Lung (tissue), 16 donors: Measurements from ENCODE around the gene TEX48. TPM values are rescaled to one million over a fixed set of nuclear protein-coding genes. Genes with fewer than 3 reads are reported as not detected.

Experiments used
- ATAC-seq: fragments of 200-7000 bp; cut with Tn5 transposase; one replicate; pipeline ENCODE4 v1.9.1; 2020; ENCODE audit warnings: moderate number of reproducible peaks; ENCODE audit not compliant: insufficient read depth, low FRiP score
- DNase-seq, 3 donors: peaks; one replicate each; pipeline ENCODE4 v3.0.0-alpha.2; 2013 to 2017
- H3K27ac ChIP-seq, 2 donors: one replicate each; pipeline ENCODE4 v1.5.1; 2013; ENCODE audit warnings: mild to moderate bottlenecking in 2 of 2, moderate library complexity in 2 of 2, control low read depth in 1 of 2, inconsistent platforms in 1 of 2, low read depth in 1 of 2, low read length in 1 of 2
- H3K27me3 ChIP-seq, 3 donors: one replicate each; pipeline ENCODE4 v1.5.1; 2013; ENCODE audit warnings: low read length in 2 of 3; ENCODE audit not compliant: control insufficient read depth in 3 of 3, insufficient read depth in 3 of 3
- H3K36me3 ChIP-seq, 4 donors: one replicate each; pipeline ENCODE4 v1.5.1; 2013; ENCODE audit warnings: low read length in 4 of 4, mild to moderate bottlenecking in 1 of 4, moderate library complexity in 1 of 4; ENCODE audit not compliant: control insufficient read depth in 4 of 4, insufficient read depth in 4 of 4
- H3K4me1 ChIP-seq, 5 donors: one replicate each; pipeline ENCODE4 v1.5.1; 2013; ENCODE audit warnings: low read length in 5 of 5, mild to moderate bottlenecking in 2 of 5, moderate library complexity in 1 of 5; ENCODE audit not compliant: control insufficient read depth in 5 of 5, insufficient read depth in 5 of 5
- H3K4me3 ChIP-seq: one replicate; pipeline ENCODE4 v1.5.1; 2013; ENCODE audit warnings: mild to moderate bottlenecking, control low read depth, moderate library complexity
- H3K9ac ChIP-seq, 2 donors: one replicate each; pipeline ENCODE4 v1.5.1; 2013; ENCODE audit warnings: low read length in 2 of 2, control low read depth in 1 of 2; ENCODE audit not compliant: insufficient read depth in 1 of 2
- H3K9me3 ChIP-seq, 4 donors: one replicate each; pipeline ENCODE4 v1.5.1; 2013; ENCODE audit warnings: low read length in 3 of 4, mild to moderate bottlenecking in 1 of 4, moderate library complexity in 1 of 4; ENCODE audit not compliant: control insufficient read depth in 4 of 4, insufficient read depth in 3 of 4
- WGBS, 2 donors: extraction: QIAGEN DNeasy Blood & Tissue Kit; methylation state at CpG; one replicate each; pipeline ENCODE4 v1.1.7; 2013; 5-methylcytosine and 5-hydroxymethylcytosine counted together
- long read RNA-seq, 5 donors: transcript quantifications; one replicate each; lab custom pipeline, GENCODE V29; 2026
- polyA plus RNA-seq, 2 donors: library from polyadenylated mRNA; stranded (reverse); fragments of 200-250 nt; gene quantifications; one replicate each; pipeline ENCODE4 v1.2.1, GENCODE V29; 2013
- total RNA-seq, 2 donors: library from RNA; depleted of rRNA in 1 of 2; stranded (reverse); fragments of >200 nt in 1 of 2; gene quantifications; one replicate each; pipeline ENCODE4 v1.2.1, GENCODE V29; 2014 to 2021
- TF ChIP-seq, protein P1 (sequence below): IDR thresholded peaks from 2 replicates; pipeline ENCODE4 v1.5.1; 2012; ENCODE audit warnings: mild to moderate bottlenecking; ENCODE audit errors: control extremely low read depth, extremely low read depth
- donor health status: control.
- donor health status: control.
- donor health status: Bipolar disorder and iron deficiency.
- donor health status: healthy.
- donor health status: DM: yes; HTN: yes; CAD: no.

The TEX48 gene
- total RNA-seq = not detected
- polyA plus RNA-seq = not detected
- long read RNA-seq, donor 1 = 0 reads
- long read RNA-seq, donor 2 = 0 reads
- long read RNA-seq, donor 3 = 0 reads
- long read RNA-seq, donor 4 = 0 reads
- long read RNA-seq, donor 5 = 0 reads

GRCh38 chr9:114681594-114682332, at the start of gene TEX48:
TSS of gene TEX48 (minus strand) at chr9:114682192. CDS start at chr9:114671723, 10,469 bp downstream.
- DNase-seq (peak; percentile 48 to 76 (median 71)), ATAC-seq (peak; percentile 82)
- 56 to 59% methylated on average over 8 of the region's 8 CpGs for WGBS, 2 donors
- no peaks in the 10 kb centered on the region for H3K9me3 ChIP-seq
- no peak within 1 kb of the TSS for H3K27ac ChIP-seq
- H3K27me3 ChIP-seq = no peaks in the 10 kb centered on the region
- TF ChIP-seq, protein P1, sequence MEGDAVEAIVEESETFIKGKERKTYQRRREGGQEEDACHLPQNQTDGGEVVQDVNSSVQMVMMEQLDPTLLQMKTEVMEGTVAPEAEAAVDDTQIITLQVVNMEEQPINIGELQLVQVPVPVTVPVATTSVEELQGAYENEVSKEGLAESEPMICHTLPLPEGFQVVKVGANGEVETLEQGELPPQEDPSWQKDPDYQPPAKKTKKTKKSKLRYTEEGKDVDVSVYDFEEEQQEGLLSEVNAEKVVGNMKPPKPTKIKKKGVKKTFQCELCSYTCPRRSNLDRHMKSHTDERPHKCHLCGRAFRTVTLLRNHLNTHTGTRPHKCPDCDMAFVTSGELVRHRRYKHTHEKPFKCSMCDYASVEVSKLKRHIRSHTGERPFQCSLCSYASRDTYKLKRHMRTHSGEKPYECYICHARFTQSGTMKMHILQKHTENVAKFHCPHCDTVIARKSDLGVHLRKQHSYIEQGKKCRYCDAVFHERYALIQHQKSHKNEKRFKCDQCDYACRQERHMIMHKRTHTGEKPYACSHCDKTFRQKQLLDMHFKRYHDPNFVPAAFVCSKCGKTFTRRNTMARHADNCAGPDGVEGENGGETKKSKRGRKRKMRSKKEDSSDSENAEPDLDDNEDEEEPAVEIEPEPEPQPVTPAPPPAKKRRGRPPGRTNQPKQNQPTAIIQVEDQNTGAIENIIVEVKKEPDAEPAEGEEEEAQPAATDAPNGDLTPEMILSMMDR = peak; percentile 58
- no peak within 1 kb of the TSS for H3K4me3 ChIP-seq
- H3K4me1 ChIP-seq = peaks cover 0 to 8% (median 0%) of the 10 kb centered on the region in 5 donors
- H3K36me3 ChIP-seq = no peaks in the 10 kb centered on the region
- no peak within 1 kb of the TSS for H3K9ac ChIP-seq

DNA sequence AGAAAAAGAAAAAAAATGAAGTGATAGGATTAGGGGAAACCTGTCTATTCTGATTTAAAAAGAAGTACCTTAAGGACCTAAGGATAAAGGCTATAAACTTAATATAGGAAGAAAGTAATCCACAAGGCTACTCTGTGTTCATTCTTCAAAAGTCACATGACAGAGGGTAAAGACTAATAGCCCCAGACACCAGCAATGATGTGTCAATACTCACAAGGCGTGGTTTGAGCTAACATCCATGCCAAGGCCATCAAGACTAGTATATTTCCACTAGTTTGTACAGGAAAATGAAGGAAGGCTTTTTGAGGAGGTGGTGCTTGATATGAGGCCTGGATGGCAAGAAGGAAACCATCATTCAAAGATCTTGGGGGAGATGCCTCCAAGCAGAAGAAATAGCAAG, 49.7 kb upstream of the TEX48 start:
- H3K27ac ChIP-seq = no peak overlapping the region
- no peak overlapping the region for H3K4me3 ChIP-seq
- DNase-seq (no peak), ATAC-seq (no peak)
- no peaks in the 10 kb centered on the region for H3K36me3 ChIP-seq
- H3K9me3 ChIP-seq = no peaks in the 10 kb centered on the region
- TF ChIP-seq, protein P1 = no peak
- no peaks in the 10 kb centered on the region for H3K27me3 ChIP-seq
- 85 to 89% methylated on average over 1 of the region's 1 CpG for WGBS, 2 donors
- no peak overlapping the region for H3K9ac ChIP-seq
- H3K4me1 ChIP-seq = peaks cover 0 to 8% (median 0%) of the 10 kb centered on the region in 5 donors

GRCh38 chr9:114729706-114730105, 47.7 kb upstream of the TEX48 start:
- Histone ChIP-seq H3K9me3 (no peaks in the 10 kb centered on the region), H3K36me3 (no peaks in the 10 kb centered on the region), H3K27me3 (no peaks in the 10 kb centered on the region), H3K4me3 (no peak overlapping the region), H3K9ac (no peak overlapping the region), H3K4me1 (peaks cover 0 to 3% (median 0%) of the 10 kb centered on the region in 5 donors), H3K27ac (no peak overlapping the region)
- no peak for DNase-seq
- 90 to 95% methylated on average over 5 of the region's 5 CpGs for WGBS, 2 donors
- TF ChIP-seq, protein P1 = no peak
- no peak for ATAC-seq
